ENCODE measurements around the gene HIVEP3.

DNA sequence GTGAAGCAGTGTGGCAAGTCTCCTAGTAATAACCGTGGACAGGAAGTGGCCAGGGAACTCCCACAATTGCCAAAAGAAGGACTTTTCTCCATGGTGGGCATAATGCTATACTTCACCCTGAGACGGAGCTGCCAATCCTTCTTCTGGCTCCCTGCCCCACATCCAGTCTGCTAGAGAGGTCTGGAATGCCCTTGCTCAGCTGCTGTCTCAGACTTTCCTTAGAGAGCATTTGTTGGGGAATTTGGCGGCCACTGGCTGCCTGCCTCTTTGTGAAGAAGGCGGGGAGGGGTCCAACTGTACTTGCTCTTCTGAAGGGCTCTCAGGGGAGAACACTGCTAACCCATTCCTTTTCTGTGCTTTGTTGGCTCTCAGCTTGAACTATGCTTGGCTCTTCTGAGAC lies 310.5 kb downstream of the HIVEP3 start:
- no peak for TF ChIP-seq CTCF (IDR thresholded peaks at IDR 0.05; ENCODE audit: low read length)
- TF ChIP-seq EZH2 (IDR thresholded peaks at IDR 0.05; ENCODE audit: borderline replicate concordance, low read length) = no peak

Measured in OCI-LY1 (cell line).